HG02973 (cell line): ENCODE measurements around the gene MITF.

ENCODE experiments used
- ATAC-seq: cut with Tn5 transposase; IDR thresholded peaks from one replicate; pipeline ENCODE4 v1.9.1; 2021; ENCODE audit warnings: moderate library complexity; ENCODE audit not compliant: unreplicated experiment

Gene MITF

GRCh38 chr3:69752241-69752640 is 13.0 kb downstream of the MITF start:
- no peak for ATAC-seq

GRCh38 chr3:69753179-69753775 is 14.0 kb downstream of the MITF start:
- ATAC-seq = no peak

GRCh38 chr3:69755795-69756194 is 16.5 kb downstream of the MITF start:
- ATAC-seq = no peak

GRCh38 chr3:69761896-69762767 is 22.9 kb downstream of the MITF start:
- ATAC-seq = peak; percentile 59

- ATAC-seq = no peak
These were observed 23.5 kb downstream of the MITF start for GRCh38 chr3:69762768-69763229.

GRCh38 chr3:69763458-69763857 is 24.2 kb downstream of the MITF start:
- no peak for ATAC-seq

- ATAC-seq = peak; percentile 68
These were observed 25.0 kb downstream of the MITF start for GRCh38 chr3:69764121-69764741.

GRCh38 chr3:69764861-69765260 is 25.6 kb downstream of the MITF start:
- ATAC-seq = no peak

- no peak for ATAC-seq
These were observed 27.4 kb downstream of the MITF start for GRCh38 chr3:69766638-69767037.

- ATAC-seq = no peak
These were observed 28.3 kb downstream of the MITF start for GRCh38 chr3:69767571-69767970.

GRCh38 chr3:69768438-69768837 is 29.2 kb downstream of the MITF start:
- ATAC-seq = no peak

GRCh38 chr3:69770219-69770618 is 31.0 kb downstream of the MITF start:
- no peak for ATAC-seq

GRCh38 chr3:69770976-69771634 is 31.8 kb downstream of the MITF start:
- no peak for ATAC-seq

- no peak for ATAC-seq
These were observed 33.0 kb downstream of the MITF start for GRCh38 chr3:69772152-69772867.

GRCh38 chr3:69774029-69774428 is 34.8 kb downstream of the MITF start:
- ATAC-seq = no peak

- no peak for ATAC-seq
These were observed 36.5 kb downstream of the MITF start for GRCh38 chr3:69775751-69776150.

- no peak for ATAC-seq
These were observed 37.0 kb downstream of the MITF start for GRCh38 chr3:69776289-69776688.

GRCh38 chr3:69776920-69777581 is 37.8 kb downstream of the MITF start:
- ATAC-seq = no peak

- ATAC-seq = no peak
These were observed 38.3 kb downstream of the MITF start for GRCh38 chr3:69777582-69777967.

GRCh38 chr3:69781593-69781992 is 42.3 kb downstream of the MITF start:
- no peak for ATAC-seq
